GM21576 (cell line): ENCODE results near the gene FAXC.
"Not testable (repeated sequence)": the region's sequence is repeated elsewhere in the genome, so short reads cannot be mapped to it uniquely, and the experiment has no call there.

Experiments
- ATAC-seq: cut with Tn5 transposase; IDR thresholded peaks from one replicate; pipeline ENCODE4 v1.9.1; 2021; ENCODE audit warnings: mild to moderate bottlenecking, moderate library complexity; ENCODE audit not compliant: unreplicated experiment

Gene FAXC

DNA sequence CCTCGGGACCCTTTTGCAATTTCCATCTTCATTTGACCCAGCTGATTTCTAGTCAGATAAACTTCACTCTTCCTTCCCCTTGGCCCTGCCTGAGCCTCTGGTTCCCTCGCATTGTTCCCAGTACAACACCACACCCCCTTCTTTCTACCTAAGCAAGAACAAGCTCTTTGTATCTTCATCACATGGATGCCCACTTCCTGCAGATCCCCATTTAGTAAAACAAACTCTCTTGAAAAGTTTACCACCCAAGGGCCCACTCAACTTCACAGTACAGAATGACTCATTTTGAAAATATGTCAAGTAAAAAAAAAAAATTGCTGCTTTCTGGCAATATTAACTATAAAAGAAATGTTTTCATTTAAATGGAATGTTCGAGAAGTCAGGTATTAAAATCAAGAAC is 5.2 kb downstream of the FAXC start:
- no peak for ATAC-seq

DNA sequence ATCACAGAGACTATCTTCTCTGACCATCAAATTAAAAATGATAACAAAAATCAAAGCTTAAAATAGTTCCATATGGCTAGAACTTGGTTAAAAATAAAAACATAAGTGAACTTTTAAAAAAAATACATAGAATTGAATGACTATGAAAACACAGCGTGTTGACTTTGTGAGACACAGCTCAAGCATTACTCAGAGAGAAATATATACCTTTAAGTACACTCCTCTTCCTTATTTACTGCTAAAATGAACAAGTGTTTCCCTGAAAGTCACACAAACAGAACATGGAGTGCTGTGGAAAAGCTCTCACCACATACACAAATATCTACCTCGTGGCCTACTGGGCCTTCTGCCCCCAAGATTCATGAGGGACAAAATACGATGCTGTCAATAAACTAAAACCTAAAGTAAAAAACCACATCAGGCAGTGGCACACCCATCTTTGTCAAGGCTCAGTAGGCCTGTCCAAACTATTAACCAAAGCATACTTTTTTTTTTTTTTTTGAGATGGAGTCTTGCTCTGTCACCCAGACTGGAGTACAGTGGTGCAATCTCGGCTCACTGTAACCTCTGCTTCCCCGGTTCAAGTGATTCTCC is 7.5 kb downstream of the FAXC start:
- no peak for ATAC-seq

DNA sequence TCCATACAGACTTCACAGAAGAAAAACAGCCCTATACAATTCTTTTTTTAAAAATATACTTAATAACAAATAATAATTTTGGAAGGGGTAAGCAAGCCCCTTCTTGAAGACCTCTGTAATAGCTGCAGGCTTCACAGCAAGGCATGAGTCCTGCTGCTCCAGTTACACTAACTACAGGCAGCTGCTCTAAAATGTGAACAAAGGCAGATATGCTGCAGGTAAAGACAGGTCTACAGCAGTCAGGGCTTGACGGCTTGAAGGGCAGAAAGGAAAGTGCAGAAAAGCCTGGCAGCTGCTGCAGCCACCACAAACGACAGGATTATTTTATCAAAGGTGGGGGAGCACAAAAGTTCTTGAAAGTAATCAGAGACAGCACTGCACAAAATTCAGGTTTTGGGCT is 11.3 kb downstream of the FAXC start:
- no peak for ATAC-seq

DNA sequence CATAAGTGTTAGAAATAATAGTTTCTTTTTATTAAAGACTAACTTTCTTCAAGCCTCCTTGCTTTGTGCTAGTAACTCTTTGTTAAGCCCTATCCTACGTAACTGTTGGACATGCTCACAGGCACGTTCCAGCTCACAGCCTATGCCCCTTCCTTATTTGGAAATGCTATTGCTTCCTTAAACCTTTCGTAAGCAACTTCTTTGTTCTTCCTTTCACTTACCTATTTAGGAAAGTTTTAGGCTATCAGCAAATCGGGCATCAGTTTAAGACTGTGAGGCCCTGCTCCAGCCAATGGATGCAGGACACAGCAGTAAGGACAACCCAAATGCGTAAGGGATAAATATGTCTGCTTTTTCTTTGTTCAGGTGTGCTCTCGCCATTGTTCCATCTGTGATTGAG is 14.2 kb downstream of the FAXC start:
- ATAC-seq, result not testable (repeated sequence)

DNA sequence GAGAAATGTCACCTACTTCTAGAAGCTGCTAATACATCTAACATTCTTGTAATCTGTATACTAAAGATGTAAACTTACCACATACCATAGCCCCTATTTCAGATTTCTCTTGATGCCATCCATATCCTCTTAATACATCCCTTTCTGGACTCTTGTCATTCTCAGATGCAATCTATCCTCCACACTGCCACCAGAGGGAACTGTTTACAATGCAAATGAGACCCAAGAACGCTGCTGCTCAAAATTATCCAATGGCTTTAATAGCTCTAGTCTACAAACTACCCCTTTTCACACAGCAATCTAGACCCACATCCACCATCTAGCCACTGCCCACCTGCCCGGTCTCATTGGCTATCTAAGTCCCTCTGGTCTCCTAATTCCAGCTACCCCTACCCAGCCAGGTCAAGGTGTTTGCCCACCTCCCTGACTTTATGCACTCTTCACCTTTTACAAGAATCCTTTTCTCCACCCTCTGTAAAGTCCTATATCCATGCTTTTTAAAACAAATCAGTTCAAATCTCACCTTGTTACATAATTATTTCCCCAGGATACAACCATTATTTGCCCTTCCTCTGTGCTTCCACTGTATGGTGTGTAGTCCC is 14.8 kb downstream of the FAXC start:
- ATAC-seq, result peak; percentile 36

DNA sequence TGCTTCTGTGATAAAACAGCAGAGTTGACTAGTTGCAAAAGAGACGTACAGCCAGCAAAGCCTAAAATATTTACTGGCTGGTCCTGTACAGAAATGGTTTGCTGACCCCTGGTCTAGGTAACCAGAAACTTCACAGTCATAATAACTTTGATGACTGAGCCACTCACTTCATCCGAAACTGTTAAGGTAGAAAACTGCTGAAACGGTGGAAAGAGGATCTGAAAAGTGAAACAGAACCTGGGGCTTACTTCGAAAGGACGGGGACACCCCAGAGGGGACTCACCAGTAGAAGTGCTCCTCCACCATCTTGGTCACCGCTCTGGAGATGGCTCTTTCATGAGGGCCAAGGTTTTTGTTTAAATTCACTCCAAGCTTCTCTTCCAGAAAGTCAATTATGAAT is 16.4 kb downstream of the FAXC start:
- ATAC-seq, result peak; percentile 91

DNA sequence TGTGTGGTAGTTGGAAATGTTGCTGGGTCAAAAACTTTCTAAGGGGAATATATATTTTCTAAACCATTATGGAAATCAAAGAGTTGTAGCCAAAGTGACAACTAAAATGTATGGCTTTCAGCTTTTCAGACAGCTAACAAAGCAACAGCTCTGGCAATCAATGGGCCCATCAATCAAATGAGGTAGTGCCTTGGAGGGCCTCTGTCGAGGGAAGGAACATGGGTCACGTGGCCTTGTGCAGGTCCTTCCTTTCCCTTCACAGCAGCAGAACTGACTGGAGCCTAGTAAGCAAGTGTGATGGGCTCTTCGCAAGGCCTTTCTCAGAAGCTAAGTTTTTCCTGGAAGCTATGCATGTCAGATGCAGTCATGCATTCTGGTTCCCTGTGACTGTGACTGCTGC is 17.9 kb downstream of the FAXC start:
- no peak for ATAC-seq

DNA sequence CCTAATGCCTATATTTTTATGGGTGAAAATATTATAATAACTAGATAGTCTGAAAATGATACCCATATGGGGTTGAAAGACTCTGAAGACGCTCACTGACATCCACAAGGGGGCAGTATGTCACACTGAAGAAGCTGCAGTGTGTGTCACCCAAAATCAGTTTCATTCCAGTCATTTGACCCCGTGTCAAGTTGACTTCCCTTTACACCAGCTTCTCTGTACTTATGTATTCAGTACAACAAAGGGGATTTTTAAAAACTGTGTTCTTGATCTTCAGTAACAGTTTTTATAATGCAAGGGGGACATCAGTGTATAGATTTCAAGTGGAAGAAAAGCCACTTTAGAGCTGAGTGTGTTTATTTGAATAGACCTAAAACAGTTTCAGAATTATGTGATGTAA is 19.3 kb downstream of the FAXC start:
- ATAC-seq, result peak; percentile 62

DNA sequence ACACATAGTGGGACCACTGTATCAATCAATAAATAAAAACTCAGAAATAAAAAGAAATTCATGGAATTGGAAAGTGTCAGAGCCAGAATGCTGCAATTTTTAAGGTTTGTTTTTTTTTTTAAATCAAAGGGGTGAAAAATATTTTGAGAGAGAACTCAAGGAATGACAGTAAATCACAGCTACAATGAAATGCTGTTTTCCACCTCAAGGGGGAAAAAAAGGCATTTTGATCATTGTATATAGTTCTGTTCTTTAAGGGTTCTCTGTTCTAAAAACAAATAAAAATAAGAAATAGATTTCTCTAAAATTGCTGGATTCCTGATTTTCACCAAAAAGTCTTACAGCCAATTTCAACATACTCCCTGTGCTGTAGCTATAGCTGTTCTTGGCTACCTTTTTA is 24.5 kb downstream of the FAXC start:
- ATAC-seq, result no peak

DNA sequence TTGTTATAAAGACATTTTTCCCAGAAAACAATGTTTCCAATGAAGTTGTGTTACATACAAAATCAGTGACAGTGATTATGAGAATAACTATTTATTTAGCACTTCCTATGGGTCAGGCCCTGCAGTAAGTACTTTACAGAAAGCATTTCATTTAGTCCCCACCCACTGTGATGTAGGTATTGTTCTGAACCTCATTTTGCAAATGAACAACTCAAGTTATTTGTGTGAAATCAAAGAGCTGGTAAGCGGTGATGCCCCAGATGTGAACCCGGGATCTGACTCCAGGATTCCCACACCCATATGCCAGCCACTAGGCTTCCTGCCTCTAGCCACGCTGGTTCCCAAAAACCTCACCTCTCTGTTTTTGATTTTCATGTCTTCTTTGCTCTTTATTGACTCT is 30.9 kb downstream of the FAXC start:
- no peak for ATAC-seq

DNA sequence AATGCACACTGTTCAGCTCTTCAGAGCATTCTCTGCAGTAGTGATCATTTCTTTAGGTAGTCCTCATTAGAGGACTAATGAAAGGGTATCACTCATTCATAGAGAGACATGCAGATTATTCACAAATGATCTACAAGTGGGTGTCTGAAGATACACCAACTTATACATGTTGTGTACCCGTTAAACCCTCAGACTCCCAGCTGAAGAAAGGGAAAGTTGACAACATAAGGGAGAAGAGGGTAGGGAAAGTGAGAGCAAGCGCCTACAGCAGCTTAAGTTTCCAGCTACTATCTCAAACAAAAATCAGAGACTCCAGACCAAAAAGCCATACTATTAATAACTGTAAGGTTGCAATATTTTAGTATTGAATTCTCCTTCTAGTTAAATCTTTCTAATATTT is 37.1 kb downstream of the FAXC start:
- no peak for ATAC-seq

DNA sequence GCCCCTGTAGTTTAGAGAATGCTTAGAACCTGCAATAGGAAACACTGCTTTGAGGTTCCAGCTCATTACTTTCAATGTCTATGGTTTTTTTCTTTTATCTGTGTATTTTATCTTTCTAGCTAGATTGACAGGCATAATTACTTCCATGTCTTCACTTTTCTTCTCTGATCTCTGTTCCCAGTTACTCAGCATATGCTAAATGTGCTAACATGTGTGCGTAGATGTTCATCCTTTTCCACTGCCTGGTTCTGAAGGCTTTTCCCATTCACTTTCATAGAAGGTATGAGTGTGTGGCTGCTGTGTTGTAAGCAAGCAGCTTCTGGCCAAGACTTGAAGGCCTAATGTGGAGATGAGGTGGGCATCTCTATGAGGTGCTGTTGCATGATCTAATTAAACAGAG is 38.9 kb downstream of the FAXC start:
- no peak for ATAC-seq

DNA sequence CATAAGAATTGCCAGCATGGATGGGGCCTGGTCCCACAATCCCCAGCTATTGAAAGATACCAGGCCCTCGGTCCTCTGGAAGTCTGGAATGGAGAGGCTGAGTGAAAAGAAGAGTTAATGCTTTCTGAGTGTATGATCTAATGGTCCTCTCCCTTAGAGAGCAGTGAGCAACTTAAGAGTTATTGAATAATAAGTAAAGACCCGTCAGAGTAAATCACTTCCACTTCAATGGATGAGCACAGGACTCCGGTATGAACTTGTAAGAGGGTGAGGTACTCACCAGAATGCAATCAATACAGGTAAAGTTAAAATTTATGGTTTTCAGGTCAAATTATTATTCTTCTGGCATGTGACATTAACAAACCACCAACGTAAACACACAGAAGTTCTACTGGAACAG is 39.9 kb downstream of the FAXC start:
- no peak for ATAC-seq

DNA sequence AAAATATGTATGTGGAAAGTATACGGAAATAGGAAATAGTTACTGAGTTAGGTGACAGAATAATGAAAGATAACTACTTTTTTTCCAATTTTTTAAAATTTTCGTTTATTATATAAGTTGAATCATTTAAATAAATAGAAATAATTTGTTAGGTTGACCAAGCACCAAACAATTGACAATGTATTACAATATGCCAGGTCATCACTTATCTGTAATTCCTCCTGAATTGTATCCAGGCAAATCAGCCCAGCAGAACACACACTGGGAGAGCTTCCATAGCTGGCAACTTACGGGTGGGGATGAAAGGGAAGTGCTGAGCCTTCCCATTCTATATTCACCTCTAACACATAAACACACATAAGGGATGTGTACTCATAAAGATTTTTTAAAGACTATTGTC is 40.7 kb downstream of the FAXC start:
- ATAC-seq, result no peak

DNA sequence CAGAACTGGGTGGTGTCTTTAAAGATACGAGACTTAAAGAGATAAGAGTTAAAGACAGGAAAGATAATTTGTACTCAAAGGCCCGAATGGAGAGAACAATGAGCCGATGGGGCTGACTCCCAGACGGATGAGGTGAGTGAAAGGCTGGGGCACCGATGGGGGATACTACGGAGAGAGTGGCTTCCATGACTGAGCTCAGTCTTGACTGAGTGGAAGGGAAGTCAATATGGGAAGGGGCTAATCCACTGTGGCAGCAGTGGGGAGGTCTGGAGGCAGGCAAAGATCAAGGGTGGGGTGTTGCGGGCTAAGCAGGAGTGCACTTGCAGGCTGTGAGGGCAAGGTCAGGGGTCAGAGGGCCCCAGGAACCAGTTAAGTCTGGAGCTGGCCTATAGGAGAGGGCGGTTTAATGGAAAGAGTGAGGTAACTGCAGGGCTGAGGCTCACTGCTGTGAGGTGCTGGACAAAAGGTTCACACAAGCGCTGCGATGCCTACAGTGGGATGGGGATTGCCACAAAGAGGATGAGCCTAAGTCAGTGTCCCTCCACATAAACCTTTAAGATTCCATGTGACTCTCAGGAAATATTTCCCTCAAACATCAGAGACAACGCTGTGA is 42.1 kb downstream of the FAXC start:
- ATAC-seq, result no peak

DNA sequence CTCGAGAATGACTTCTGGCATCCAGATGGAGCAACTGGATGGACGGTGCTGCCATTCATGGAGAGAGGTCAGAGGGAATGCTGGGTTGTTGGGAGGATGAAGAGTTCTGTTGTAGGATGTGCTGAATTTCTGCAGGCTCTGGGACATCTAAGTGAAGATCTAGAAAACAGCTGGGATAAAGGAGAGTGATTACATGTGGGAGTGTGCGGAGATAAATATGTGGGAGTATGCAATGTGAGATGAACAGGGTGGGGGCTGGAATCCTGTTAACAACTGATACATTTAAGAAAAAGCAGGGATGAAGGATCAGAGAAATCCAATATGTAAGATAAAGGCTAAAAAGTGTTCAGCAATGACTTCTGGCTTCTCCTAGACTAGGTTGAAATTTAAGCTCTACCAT is 43.1 kb downstream of the FAXC start:
- ATAC-seq, result no peak

DNA sequence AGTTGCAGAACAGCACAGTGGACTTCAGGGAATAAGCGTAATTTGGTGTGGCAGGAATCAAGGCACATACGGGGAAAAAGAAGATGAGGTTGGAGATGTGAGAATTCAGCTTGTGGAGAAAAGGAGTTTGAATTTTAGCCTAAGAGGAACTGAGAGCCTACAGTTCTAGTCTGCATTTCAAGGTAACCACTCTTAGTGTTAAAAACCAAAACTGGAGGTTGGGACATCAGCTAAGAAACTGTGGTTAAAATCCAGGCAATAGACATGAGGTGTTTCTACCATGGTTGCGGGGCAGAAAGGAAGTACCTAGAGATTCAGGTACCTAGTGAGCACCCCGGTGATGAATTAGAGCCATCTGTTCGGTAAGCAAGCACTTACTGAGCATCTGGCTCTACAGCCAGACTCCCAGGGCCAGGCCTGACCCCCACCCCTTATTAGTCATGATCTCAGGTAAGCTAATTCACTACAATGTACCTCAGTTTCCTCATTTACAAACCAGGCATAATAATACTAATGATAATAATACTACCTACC is 44.4 kb downstream of the FAXC start:
- no peak for ATAC-seq

DNA sequence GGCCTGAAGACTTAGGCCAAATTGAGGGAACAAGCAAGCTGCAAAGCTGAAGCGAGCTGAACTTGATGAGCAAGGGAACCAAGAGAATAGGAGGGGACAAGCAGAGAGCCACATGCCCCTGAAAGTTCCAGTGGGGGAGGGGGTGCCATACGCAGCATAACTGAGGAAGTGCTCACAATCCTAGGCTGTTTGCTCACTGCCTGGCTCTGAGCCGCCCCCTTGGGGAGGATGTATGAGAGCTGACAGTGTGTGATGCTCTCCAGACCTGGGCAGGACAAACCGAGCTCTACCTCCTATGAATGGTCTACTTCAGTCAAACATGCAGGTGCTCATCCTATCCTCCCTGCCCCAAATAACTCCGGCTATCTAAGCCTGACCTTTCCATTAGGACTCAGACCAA is 52.1 kb downstream of the FAXC start:
- ATAC-seq, result no peak

DNA sequence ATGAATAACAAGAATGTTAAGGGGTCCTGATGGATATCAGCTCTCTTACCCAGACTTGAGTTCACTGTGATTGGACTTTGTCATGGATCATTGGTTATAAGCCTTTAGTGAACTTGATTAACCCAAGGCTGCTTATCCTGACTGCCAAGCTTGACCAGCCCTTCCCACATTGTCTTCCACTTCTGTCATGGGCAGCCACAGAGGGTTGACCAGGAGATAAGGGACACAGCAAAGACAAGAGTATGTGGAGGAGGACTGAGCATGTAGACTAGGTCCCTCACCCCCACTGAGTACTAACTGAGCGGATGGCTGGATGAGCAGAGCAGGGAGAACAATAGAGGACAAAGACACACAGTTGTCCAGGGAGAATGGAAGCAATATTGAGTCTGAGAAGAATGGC is 52.5 kb downstream of the FAXC start:
- no peak for ATAC-seq

DNA sequence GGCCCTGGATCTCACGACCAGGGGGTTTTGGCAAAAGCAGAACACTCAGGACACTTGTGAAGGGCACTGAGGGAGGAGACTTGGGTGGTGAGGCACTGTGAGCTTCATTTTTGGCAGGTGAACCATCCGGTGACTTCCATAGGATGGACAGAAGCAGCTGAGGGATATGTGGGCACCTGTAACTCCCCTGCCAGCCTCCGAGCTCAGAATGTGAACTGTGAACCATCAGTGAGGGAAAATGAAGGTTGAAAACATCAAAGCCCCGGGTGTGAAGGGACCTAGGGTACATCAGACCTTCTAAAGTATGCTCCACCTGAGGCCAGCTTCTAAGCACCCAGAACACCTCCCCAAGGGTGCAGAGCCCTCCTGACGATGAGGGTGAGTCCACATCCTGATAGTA is 53.2 kb downstream of the FAXC start:
- no peak for ATAC-seq

DNA sequence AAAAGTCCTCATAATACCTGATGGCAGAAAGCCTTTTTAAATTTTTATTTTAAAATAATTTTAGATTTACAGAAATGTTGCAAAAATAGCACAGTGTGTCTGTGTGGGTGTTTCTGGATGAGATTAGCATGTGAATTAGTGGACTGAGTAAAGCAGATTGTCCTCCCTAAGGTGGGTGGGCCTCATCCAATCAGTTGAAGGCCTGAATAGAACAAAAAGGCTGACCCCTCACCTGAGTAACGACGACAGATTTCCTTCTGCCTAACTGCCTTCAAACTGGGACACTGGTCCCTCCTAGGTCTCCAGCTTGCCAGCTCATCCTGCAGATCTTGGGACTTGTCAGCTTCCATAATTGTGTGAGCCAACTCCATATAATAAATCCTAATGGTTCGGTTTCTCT is 54.2 kb downstream of the FAXC start:
- ATAC-seq, result no peak

DNA sequence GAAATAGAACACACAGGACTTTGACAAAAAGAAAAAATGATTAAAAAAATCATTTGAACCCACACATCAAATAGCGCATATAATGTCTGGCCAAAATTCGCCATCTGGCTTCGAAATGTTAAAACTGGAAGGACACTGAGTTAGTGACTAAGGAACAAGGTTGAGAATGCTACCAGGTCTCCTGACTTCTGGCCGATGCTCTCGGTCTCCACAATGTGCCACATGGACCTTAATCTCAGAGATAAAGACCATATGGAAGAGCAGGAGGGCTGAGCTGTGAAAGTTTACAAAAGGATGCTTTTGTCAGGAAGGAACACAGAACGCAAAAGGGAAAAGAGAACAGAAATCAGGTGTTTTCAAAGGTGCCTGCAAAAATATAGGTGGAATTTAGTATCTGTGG is 54.7 kb downstream of the FAXC start:
- no peak for ATAC-seq

DNA sequence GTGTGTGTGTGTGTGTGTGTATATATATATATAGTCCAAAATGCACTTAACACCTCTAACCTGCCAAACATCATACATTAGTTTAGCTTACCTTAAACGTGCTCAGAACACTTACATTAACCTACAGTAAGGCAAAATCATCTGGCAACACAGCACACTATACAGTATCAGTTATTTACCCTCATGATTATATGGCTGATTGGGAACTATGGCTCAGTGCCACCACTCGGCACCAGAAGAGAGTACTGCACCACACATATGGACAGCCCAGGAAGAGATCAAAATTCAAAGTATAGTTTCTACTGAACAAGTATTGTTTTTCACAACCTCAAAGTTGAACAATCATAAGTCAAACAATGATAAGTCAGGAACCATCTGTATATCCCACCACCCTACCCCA is 59.8 kb downstream of the FAXC start:
- ATAC-seq, result no peak
